ENCODE measurements around the gene YKT6.
"Not testable (repeated sequence)": the region's sequence is repeated elsewhere in the genome, so short reads cannot be mapped to it uniquely, and the experiment has no call there.

Gene YKT6

DNA sequence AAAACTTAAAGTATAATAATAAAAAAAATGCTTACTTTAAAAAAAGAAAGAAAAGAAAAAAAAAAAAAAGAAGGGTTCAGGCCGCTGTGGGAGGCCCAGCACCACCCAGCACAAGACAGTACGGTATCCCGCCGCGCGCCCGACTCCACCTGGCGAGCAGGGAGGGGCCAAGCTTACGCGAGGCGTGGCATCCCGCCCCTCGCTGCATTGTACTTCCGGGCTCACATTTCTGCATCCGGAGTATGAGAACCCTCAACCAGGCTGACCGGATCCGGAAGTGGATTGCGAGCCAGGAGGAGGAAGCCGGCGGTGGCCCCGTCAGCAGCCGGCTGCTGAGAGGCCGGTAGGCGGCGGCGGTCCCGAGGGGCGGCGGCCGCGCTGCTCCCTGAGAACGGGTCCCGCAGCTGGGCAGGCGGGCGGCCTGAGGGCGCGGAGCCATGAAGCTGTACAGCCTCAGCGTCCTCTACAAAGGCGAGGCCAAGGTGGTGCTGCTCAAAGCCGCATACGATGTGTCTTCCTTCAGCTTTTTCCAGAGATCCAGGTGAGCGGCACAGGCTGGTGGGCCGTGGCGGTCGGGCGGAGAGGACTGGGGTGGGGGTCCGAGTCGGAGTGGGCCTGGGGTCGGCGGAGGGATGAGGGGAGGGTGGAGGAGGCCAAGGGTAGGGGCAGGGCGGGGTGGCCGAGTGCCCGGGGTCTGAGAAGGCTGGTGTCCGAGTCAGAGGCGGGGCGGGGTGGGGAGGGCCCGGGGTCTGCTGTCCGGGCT is at the start of gene YKT6:
TSS of gene YKT6 (plus strand) at position 280 of the 763 bp plus-strand sequence. CDS start at position 438, 158 bp downstream.
- DNase-seq, result peak; percentile 97

GRCh38 chr7:44151956-44152355 is 48.8 kb upstream of the YKT6 start:
- DNase-seq, result no peak

- no peak for DNase-seq
These were observed 47.5 kb upstream of the YKT6 start for GRCh38 chr7:44152971-44153947.

DNA sequence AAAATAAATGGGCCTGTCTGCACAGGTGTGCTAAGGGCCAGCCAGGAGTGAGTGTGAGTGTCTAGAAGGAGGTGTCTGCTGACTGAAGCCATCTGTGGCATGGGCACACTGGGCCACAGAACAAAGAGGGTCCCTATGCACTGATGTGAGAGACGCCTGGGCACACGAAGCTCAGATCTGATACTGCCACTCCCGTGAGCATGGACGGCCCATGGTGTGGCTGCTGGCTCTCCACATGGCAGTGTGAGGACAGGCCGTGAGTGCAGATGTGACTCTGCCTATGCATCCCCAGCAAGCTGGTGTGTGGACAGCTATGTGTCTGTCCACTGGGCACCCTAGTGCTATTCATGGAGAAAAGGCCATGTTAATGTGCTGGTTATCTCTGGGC is 46.8 kb upstream of the YKT6 start:
- no peak for DNase-seq

GRCh38 chr7:44154703-44155102 is 46.1 kb upstream of the YKT6 start:
- DNase-seq, result no peak

DNA sequence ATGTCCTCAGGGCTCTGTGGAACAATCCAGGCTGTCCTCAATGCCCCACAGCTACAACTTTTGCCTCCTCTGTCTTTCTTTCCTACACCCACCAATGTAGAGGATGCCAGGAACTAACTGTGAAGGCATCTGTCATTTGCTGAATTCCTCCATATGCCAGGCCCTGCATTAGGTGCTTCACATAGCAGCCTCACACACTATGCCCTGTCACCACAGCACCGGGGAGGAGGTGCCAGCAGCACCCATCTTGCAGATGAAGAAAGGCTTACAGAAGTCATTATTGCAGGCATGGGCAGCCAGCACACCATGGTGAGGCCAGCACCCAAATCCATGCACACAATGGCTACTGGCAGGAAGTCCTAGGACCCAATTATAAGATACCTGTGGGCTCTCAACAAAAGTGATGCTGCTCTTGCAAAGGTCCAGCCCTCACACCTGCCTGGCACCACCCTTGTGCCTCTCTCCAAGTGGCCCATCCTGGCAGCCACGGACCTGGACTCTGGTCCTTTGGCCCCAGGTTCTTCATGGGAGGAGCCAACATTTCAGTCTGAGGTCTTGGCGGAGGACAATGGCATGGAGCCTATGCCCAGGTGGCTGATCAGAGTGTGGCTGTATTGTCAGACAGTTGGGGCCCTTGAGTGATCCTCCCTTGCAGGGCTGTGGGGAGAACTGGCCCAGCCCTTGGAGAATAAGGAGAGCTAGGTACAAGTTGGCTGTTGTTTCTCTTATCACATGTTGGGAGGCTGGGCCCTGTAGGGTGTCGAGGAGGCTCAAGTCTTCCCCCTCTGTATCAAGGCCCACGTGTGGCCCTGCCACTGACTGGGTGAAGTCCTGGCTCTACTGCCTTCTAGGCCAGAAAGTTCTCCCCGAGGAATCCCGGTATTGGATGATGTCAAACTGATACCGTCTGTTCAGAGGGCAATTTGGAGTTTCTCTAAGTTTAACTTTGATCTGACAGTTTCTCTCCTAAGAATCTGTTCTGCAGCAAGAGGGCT is 45.3 kb upstream of the YKT6 start:
- DNase-seq, result no peak

GRCh38 chr7:44156453-44157010 is 44.2 kb upstream of the YKT6 start:
- no peak for DNase-seq

DNA sequence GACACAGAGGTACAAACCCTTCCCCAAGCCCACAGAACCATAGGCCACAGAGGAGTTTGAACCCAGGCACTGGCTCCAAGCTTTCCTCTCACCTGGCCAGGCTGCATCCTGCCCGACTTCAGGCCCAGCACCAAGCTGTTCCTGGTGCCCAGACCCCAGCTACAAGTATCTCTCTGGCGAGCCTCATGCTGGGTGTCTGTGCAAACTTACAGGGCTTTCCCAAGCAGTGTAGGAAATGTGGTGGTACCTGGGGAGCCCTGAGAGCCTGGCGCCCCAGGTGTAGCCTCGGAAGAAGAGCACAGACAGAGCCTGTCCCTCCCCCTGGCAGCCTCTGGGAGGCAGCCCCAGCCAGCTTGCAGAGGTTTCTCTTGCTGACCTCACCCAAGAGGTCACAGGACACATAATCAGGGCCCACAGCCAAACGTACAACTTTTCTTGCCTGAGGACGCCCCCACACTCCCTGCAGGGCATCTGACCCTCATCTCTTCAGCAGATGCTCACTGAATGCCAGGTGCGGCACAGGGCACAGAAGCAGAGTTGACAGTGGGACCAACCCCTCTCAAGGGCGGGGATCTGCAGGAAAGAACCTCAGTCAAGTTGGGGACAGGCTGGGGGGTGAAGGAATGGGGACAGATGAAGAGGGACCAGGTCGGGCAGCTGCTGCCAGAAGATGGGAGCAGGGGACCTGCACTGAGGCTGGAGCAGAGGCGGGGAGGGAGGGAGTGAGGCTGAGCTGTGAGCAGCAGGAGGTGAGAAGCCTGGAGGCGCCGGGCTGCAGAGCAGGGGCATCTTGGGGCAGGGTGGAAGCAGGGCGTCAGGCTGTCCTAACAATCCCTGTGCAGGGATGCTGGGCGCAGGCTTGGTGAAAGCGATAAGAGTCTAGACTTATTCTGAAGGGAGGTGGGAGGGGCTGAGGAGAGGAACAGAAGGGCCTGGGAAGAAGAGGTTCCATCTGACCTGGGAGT is 43.4 kb upstream of the YKT6 start:
- no peak for DNase-seq

DNA sequence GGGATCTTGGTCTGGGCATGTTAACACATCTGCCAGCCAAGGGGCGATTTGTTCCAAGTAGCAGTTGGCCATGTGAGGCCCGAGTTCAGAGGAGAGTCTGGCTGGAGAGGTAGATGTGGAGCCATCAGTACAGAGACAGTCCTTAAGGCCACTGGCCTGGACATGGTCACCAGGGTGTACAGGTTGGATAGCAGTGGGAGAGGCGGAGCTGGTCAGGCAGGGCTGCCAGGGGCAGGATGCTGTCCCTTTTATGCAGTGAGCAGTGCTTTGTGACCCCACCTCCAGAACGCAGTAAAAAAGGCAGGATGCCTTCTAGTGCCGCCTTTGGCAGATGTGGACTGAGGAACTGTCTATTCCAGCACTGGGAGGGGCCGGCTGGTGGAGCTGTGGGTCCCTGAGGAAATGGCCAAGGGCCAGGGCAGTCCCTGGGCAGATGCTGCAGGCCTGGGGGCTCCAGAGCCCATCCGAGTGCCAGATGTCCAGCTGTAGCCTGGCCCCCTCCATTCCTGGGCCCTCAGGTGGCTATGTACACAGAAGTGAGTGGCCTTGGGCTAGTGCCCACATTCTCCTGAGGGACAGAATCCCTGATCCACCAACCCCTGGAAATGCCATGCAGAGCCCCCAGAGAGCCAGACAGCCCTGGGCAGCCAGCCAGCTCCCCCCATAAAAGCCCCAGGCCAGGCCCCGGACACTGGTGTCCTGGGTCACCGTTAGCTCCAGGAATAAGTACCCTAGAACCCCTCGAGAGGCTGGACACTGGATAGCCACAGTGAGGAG is 42.5 kb upstream of the YKT6 start:
- no peak for DNase-seq

DNA sequence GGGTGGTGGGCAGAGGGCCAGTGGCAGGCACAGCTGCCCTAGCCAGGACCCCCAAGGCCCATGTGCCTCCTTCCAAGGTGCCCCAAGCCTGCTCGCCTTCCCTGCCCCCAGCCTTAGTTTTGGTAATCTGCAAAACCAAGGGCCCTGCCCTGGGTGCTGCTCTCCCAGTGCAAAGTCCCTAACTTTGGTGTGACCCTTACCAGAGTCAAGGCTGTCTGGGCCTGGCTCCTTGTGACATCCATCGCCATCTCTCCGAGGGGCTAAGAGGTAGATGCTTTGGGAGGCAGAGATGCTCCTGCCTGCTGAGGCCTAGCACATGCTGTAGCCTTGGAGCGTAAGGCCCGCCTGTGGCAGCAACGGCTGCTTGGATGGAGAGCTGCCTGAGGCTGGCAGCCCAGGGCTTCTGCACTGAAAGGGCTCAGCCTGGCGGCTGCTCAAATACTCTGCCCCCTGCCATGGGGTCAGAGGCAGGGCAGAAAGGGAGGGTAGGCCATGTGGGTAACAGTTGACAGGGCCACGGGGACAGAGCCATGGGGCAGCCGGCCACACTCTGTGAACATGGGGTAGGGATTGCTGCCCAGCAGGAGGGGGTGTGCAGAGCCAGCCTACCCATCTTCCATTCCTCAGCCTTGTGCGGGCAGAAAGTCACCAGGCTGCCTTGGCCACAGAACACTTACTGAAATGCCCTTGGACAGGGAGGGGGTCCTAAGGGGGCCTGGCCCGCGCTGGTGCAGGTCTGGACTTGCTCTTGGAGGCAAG is 41.7 kb upstream of the YKT6 start:
- DNase-seq, result no peak

- DNase-seq, result no peak
These were observed 40.8 kb upstream of the YKT6 start for GRCh38 chr7:44159824-44160630.

DNA sequence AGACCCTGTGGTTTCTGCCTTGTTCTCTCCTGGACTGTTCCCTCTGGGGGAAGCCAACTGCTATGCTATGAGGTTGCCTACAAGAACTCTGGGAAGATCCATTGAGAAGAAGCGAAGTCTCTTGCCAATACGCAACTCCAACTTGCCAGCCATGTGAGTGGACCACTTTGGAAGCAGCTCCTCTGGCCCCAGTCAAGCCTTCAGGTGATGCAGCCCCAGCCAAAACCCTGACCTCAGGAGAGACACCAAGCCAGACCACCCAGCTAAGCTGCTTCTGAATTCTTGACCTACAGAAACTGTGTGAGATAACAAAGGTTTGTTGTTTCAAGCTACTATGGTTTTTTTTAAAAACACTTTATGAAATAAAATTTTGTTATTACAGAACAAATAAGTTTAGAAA is 39.4 kb upstream of the YKT6 start:
- no peak for DNase-seq

- DNase-seq, result no peak
These were observed 38.6 kb upstream of the YKT6 start for GRCh38 chr7:44162179-44162578.

DNA sequence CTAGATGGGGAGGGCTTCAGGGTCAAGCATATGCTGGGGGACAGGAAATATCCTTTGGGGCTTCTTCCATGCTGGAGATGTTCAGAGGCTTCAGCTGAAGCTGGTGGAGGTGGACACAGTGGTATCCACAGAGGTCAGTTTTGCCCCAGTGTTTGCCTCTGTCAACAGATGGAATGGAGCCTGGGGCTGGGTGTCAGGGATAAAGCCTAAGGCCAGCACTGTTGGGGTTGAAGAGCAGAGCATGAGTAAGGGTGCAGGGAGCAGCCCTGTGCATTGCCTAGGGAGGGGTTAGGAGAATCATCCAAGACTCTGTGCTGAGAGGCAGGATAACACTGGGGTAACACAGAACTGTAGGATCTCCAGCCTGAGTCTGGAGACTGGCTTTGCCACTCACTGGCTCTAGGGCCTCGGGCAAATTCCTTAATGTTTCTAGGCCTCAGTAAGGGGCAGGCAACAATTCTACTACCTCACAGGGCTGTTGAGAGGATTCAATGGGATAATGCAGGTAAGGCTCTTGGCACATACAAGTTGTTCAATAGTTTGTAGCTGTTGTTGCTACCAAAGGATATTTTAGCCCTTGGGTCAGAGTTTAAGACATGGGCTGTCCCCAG is 37.9 kb upstream of the YKT6 start:
- no peak for DNase-seq

DNA sequence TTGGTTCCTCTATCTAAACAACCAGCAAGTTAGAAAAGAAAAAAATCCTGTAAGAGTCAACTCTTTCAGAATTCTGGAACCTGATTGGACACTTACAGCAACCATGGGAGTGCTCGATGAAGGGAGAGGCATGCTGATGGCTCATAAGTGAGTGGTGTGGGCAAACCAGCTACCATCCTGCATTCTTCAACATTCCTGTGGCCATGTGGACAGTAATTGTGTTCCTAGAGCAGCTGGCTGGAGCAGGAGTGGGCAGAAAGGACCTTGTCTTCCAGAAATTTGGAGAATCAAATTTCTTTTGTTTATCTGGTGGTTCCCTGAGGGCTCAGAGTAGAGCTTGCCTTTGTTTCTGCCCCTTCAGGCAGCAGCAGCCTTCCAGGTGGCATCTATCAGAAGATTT is 37.2 kb upstream of the YKT6 start:
- peak; percentile 15 for DNase-seq

GRCh38 chr7:44167920-44168319 is 32.9 kb upstream of the YKT6 start:
- no peak for DNase-seq

GRCh38 chr7:44171901-44172300 is 28.9 kb upstream of the YKT6 start:
- not testable (repeated sequence) for DNase-seq

DNA sequence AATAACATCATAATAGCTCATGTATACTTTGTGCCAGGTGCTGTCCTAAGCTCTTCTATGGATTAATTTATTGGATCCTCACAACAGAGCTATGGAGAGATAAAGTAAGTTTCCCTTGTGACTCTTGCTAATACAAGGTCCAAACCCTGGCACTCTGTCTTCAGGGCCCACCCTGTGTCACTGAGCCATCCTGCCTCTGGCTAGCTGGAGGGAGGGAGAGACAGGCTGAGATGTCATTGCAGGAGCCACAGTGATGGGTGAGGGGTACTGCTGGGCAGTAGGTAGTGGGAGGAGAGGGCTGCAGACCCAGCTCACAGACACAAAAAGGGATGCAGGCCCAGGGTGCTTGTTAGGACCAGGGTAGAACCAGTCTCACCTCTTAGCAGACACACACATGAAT is 28.4 kb upstream of the YKT6 start:
- DNase-seq, result no peak

Data from eye (tissue), 1 donor.